Type B pancreatic cell (in vitro differentiated cells): ENCODE results near the gene SLAIN1. TPM values are rescaled to one million over a fixed set of nuclear protein-coding genes. Genes with fewer than 3 reads are reported as not detected.

ENCODE experiments used
- DNase-seq: peaks from one replicate; pipeline ENCODE4 v3.0.0; 2021; ENCODE audit warnings: mixed read lengths; ENCODE audit not compliant: unreplicated experiment; ENCODE audit errors: extremely low spot score
- H3K27ac Mint-ChIP-seq: 2 replicates; pipeline ENCODE4 v1.8.0; 2021; ENCODE audit warnings: mild to moderate bottlenecking, mixed read lengths
- H3K27me3 Mint-ChIP-seq: 2 replicates; pipeline ENCODE4 v1.8.0; 2021; ENCODE audit warnings: mixed read lengths
- H3K36me3 Mint-ChIP-seq: 2 replicates; pipeline ENCODE4 v1.8.0; 2021; ENCODE audit warnings: mixed read lengths
- H3K4me1 Mint-ChIP-seq: one replicate; pipeline ENCODE4 v1.8.0; 2021; ENCODE audit warnings: mixed read lengths; ENCODE audit not compliant: unreplicated experiment
- H3K4me3 Mint-ChIP-seq: 2 replicates; pipeline ENCODE4 v1.8.0; 2021; ENCODE audit warnings: mild to moderate bottlenecking, mixed read lengths
- H3K9me3 Mint-ChIP-seq: 2 replicates; pipeline ENCODE4 v1.8.0; 2021; ENCODE audit warnings: mixed read lengths
- CTCF ChIP-seq: fragments of 200-600 bp; sonication (generic); conservative IDR thresholded peaks from 2 replicates; pipeline ENCODE4 v1.5.0; 2021; ENCODE audit warnings: antibody characterized with exemption, mild to moderate bottlenecking
- total RNA-seq: library from RNA; stranded (reverse); gene quantifications from 2 replicates; pipeline ENCODE4 v1.2.1, GENCODE V29; 2021; ENCODE audit warnings: low replicate concordance

Gene SLAIN1
- total RNA-seq, 1 donor from 2014 or later = 22.4 TPM

GRCh38 chr13:77674852-77675251 is 22.6 kb upstream of the SLAIN1 start:
- no peak for DNase-seq
- no peak for TF ChIP-seq CTCF
- H3K9me3 Mint-ChIP-seq = no peaks in the 10 kb centered on the region
- no peaks in the 10 kb centered on the region for H3K36me3 Mint-ChIP-seq
- no peak overlapping the region for H3K27ac Mint-ChIP-seq
- H3K27me3 Mint-ChIP-seq = peaks cover 11% of the 10 kb centered on the region
- H3K4me1 Mint-ChIP-seq = no peaks in the 10 kb centered on the region
- no peak overlapping the region for H3K4me3 Mint-ChIP-seq

- no peak for DNase-seq
- no peak for TF ChIP-seq CTCF
- Mint-ChIP-seq H3K4me3 (no peak overlapping the region), H3K9me3 (no peaks in the 10 kb centered on the region), H3K27ac (no peak overlapping the region), H3K27me3 (peaks cover 12% of the 10 kb centered on the region), H3K36me3 (no peaks in the 10 kb centered on the region), H3K4me1 (no peaks in the 10 kb centered on the region)
These were observed 18.7 kb upstream of the SLAIN1 start for GRCh38 chr13:77678691-77679235.

GRCh38 chr13:77687799-77688198 is 9.7 kb upstream of the SLAIN1 start:
- H3K27ac Mint-ChIP-seq = no peak overlapping the region
- no peaks in the 10 kb centered on the region for H3K27me3 Mint-ChIP-seq
- H3K4me3 Mint-ChIP-seq = no peak overlapping the region
- H3K9me3 Mint-ChIP-seq = no peaks in the 10 kb centered on the region
- DNase-seq = no peak
- H3K36me3 Mint-ChIP-seq = no peaks in the 10 kb centered on the region
- H3K4me1 Mint-ChIP-seq = no peaks in the 10 kb centered on the region
- TF ChIP-seq CTCF = no peak

GRCh38 chr13:77691871-77692270 is 5.6 kb upstream of the SLAIN1 start:
- peaks cover 25% of the 10 kb centered on the region for H3K27me3 Mint-ChIP-seq
- peaks cover 7% of the 10 kb centered on the region for H3K4me1 Mint-ChIP-seq
- no peak for TF ChIP-seq CTCF

GRCh38 chr13:77692746-77693448 is 4.6 kb upstream of the SLAIN1 start:
- Mint-ChIP-seq H3K27me3 (peaks cover 29% of the 10 kb centered on the region), H3K9me3 (no peaks in the 10 kb centered on the region), H3K36me3 (no peaks in the 10 kb centered on the region), H3K4me3 (no peak overlapping the region), H3K4me1 (peaks cover 10% of the 10 kb centered on the region), H3K27ac (no peak overlapping the region)
- DNase-seq = no peak
- TF ChIP-seq CTCF = no peak

More at GRCh38 chr13:77691871-77692270, 5.6 kb upstream of the SLAIN1 start:
- Mint-ChIP-seq H3K9me3 (no peaks in the 10 kb centered on the region), H3K36me3 (no peaks in the 10 kb centered on the region), H3K27ac (no peak overlapping the region), H3K4me3 (no peak overlapping the region)
- DNase-seq = no peak
